DMS 273 treated with DMSO at 0.1 percent for 48 hours (cell line): ENCODE measurements around the gene RPP38.

Experiments used
- DNase-seq: peaks from one replicate; lab custom pipeline; 2025; lab: John Stamatoyannopoulos, UW

Gene RPP38, protein sequence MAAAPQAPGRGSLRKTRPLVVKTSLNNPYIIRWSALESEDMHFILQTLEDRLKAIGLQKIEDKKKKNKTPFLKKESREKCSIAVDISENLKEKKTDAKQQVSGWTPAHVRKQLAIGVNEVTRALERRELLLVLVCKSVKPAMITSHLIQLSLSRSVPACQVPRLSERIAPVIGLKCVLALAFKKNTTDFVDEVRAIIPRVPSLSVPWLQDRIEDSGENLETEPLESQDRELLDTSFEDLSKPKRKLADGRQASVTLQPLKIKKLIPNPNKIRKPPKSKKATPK

DNA sequence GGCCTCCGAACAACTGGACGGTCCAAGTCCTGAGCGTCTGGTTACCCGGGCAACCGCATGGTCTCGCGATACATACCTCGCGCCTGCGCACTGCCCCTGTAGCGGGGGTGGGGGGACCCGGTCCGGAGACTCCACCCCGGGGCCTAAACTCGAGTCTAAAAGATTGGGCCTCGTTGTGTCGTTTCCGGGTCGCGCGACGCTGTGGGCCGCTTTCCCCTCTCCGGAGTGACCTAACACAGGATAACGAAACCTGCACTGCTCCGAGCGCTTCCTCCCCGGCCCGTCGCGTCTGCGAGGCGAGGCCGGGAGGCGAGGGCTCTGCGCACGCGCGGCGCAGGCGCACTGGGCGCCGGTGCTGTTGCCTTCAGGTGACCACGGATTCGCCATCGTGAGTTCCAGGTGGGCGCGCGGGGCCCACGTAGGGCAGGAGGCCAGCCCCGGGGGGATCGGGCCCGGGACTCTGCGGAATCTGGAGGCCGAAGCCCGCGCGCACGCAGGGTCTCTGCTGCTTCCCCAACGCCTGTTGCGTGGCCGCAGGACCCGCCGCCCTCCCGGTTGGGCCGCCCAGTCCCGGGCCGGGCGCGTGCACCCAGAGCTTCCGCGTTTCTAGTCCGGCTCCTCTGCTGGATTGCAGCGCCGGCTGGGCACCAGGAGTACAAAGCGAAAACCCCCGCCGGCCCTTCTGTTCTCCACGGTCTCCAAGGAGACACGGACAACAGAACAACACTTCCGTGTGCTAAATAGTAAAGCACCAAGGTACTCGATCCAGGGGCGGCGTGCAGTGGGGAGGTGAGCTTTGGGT is at the start of gene RPP38:
TSS of gene RPP38 (plus strand) at position 345 of the 802 bp plus-strand sequence. CDS start 5,960 bp downstream, outside the sequence.
- peak; percentile 76 for DNase-seq

DNA sequence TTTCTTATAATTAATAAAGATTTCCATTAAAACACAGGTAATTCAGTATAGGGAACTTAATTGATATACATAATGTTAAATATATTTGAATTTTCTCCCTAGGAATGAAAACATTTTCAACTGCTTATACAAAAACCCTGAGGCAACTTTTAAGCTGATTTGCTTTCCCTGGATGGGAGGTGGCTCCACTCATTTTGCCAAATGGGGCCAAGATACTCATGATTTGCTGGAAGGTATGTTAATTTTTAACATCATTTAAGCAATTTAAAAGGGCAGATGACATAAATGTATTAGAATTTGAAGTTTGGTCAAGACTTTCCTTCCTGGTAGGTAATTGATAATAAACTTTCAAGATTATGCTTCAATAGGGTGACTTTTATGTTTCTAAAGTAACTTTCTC is 47.6 kb upstream of the RPP38 start:
- no peak for DNase-seq

DNA sequence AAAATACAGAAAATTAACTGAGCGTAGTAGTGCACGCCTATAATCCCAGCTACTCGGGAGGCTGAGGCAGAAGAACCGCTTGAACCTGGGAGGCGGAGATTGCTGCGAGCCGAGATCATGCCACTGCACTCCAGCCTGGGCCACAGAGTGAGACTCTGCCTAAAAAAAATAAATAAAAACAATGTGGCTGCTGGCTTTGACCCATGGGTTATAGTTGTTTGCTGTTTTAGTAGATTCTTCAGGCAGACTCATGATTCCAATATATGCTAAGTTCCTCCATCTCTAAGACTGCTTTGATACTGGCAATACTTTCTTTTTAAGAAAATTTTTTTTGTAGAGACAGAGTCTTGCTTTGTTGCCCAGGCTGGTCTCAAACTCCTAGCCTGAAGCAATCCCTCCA is 45.0 kb upstream of the RPP38 start:
- DNase-seq, result no peak

DNA sequence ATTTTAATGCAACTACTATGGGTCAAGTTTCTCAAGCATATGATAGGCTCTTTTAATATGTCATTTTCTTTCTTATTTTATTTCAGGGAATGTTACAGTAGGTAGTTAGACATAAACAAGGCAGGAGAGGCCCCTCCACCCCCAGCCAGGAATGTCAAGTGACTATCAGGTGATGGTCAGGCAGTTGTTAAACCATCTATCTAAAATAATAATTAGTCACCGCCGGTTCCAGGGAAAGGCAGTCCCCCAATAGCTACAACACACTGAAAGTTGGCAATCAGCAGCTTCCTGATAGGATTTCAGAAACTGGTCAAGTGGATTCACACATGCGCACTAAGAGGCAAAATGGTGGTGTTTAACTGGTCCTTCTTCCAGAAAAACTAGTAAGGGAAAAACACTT is 44.1 kb upstream of the RPP38 start:
- DNase-seq, result no peak

DNA sequence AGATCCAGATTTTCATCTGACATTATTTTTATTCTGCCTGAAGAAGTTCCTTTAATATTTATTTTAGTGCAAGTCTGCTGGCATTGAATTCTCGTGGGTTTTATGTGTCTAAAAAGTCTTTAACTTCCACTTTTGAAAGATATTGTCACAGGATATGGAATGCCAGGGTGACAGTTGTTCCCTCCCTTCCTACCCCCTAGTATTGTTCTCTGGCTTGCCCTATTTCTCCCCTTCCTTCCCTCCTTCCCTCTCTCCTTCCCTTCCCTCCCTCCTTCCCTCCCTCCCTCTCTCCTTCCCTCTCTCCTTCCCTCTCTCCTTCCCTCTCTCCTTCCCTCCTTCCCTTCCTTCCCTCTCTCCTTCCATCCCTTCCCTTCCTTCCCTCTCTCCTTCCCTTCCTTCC is 38.5 kb upstream of the RPP38 start:
- no peak for DNase-seq

DNA sequence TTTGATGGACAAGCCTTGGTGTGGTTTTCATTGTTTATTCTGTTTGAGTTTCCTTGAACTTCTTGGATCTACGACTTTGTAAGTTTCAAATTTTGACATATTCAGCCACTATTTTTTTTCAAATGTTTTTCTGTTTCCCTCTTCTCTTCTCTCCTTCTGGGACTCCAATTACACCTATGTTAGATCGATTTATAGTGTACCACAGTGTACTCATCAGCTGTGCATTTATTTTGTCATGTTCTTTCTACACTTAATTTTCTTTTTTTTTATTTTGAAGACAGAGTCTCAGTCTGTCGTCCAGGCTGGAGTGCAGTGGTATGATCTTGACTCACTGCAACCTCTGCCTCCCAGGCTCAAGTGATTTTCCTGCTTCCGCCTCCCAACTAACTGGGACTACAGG is 37.2 kb upstream of the RPP38 start:
- DNase-seq, result no peak

DNA sequence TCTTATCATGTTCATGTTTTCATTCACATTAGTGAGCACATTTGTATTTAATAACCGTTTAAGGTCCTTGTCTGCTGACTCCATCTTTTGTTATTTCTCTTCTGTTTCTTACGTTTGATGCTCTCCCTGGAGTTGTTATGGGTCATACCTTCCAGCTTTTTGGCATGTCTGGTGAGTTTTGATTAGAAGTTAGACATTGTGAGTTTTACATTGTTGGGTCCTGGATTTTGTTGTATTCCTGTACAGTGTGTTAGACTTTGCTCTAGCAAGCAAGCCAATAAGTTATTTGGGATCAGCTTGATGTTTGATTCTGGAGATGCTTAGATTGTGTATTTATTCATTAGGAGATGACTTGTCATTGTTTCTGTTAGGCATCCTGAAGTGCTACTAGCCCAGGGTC is 36.5 kb upstream of the RPP38 start:
- DNase-seq, result no peak

DNA sequence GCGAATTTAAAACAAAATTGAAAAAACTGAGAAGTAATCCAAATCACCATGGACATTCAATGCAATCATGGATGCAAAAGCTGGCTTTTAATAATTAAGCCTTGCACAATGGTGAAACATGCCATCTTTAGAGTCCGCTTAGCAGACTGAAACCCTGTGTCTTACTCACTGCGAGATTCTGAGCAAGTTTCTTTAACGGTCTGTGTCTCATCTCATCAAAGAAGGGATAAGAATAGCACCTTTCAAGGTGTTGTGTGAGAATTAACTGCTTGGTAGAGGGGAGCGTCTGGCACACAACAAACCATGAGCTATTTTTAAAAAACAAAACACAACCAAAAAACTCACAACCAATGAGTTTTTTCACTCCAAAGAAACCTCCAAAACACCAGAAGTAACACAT is 30.0 kb upstream of the RPP38 start:
- DNase-seq, result no peak

DNA sequence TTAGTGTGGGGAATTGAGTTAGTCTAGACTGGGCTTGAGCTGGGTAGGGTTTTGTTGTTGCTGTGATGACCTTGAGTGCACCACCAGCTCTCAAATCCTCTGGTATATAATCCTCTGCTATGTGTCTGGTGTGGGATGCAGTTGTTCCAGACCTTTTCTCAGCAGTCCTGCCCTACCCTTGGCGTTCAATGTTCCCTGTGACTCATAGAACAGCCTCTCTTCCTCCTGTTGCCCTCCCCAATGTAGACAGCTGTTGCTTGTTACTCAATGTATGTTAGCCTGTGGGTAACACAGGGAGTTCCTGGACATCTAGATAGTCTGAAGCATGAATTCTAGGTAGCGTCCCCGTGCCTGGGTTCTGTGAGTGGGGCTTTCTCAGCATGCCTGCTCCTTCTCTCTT is 28.4 kb upstream of the RPP38 start:
- no peak for DNase-seq

DNA sequence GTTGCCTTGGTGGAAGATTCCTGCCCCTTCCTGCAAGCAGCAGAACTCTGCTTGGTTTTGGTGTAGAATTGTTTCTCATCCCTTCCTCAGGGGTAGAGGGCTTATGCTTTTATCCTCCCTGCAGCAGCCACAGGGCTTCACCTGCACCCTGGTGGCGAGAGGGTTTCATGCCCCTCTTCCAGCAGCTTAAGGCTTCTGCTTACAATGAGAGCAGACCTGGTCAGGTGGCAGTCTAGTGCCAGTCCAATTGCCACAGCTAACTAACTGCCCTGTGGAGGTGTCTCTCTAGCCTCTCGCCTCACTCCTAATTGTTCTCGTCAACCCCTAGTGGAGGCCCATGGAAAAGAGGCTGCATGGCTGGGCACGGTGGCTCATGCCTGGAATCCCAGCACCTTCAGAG is 27.9 kb upstream of the RPP38 start:
- DNase-seq, result no peak

DNA sequence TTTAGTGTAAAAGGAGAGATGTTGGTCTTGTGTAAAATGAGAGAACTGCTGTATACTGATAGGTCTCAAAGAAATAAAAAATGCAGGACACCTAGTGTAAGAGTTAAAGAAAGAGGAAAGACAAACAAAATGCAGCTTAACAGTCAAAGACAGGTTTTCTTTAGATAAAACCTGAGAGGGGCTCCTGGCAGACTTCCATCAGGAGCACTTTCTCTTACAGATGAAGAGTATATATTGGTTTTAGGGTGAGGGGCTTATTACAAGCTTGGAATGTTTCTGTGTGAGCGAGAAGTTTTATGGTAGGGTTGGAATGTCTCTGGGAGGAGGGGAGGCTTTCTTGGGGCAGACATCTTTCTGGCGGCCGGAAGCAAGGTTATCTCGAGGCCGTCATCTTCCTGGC is 24.8 kb upstream of the RPP38 start:
- DNase-seq, result no peak

DNA sequence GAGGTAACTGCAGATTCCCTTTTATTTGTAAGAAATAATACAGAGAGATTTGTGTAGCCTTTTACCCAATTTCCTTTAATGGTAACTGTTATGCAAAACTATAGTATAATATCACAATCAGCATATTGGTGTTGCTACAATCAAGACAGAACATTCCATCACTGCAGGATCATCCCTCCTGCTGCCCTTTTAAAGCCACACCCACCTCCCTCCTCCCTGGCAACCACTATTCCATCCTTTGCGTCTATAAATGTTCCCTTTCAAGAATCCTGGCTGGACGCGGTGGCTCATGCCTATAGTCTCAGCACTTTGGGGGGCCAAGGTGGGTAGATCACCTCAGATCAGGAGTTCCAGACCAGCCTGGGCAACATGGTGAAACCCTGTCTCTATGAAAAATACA is 21.7 kb upstream of the RPP38 start:
- DNase-seq, result no peak

DNA sequence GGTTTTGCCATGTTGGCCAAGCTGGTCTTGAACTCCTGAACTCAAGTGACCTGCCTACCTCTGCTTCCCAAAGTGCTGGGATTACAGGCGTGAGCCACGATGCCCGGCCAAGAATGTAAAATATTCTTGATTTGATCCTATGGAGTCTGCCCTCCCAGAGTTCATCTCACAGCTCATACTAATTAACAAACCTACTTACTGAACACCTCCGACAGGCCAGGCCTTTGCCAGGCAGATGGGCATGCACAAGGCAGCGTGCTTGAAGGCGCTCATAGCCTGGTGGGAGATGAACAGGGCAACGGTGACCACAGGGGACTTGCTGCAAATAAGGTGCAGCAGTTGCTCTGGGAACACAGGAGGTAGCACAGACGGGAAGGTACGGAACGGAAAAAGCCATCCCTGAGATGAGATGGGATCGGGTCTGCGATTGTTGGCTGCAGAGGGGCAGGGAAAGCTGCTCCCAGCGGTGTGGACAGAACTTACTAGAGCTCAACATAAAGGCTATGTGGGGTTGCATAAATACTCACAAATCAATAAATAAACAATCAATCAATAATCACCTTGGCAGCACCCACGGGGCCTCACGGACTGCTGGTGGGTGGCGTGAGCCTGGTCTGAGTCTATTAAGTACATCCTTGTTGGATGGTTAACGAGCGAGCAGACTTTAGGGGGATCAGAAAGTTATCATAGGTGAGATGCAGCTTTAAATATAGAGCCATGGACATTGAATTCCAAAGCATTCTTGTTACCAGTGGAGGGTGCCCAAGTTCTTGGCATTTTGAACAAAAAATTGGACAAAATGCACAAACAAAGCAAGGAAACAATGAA is 13.3 kb upstream of the RPP38 start:
- no peak for DNase-seq

DNA sequence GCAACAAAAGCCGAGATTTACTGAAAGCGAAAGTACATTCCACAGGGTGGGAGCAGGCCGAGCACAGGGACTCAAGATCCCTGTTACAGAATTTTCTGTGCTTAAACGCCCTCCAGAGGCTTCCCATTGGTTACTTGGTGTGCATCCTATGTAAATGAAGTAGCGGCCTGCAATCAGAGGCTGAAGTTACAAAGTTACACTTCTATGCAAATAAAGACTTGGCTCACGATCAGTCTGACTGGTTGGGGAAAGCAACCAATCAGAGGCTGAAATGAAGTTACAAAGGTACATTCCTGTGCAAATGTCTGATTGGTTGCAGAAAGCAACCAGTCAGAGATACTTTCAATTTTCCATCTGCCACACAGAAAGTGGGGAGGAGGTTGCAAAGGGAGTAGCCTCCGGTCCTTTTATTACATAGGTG is 12.6 kb upstream of the RPP38 start:
- DNase-seq, result peak; percentile 51

DNA sequence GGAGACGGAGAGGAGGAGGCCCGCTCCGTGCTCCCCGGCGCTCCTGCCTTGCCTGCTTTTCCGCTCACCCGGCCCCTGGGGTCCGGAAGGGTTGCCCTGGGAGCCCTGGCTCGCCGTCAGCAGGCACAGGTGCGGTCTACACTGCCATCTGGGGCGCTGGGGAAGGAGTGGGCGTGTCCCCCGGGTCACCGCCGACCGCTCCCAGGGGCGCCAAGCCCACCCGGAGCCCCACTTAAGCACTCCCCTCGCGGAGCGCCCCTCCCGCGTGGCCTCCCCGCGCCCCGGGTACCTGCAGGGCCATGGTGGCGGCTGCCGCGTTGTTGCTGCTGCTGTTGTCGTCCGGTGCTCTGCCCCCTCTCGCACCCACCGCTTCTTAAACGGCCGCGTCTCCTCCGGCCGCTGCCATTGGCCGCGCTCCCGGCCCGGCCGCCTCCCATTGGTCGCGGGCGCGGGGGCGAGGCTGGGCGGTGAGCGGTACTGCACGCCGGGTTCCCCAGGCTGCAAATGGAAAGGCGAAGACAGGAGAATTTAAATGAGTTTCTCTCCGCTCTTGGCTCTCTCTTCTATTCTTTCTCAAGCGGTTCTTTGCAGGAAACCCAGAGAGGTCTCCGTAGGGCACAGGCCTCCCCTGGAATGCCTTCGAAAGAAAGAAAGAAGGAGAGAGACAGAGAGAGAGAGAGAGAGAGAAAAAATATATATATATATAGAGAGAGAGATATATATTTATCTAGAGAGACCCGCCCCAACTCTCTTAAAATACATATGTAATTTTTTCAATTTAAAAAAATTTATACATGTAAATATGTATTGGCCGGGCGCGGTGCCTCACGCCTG is 8.5 kb upstream of the RPP38 start, which contains the start of gene ACBD7:
TSS of gene ACBD7 (minus strand) at position 349 of the 834 bp plus-strand sequence. CDS start at position 301, 48 bp downstream.
- DNase-seq, result peak; percentile 53

DNA sequence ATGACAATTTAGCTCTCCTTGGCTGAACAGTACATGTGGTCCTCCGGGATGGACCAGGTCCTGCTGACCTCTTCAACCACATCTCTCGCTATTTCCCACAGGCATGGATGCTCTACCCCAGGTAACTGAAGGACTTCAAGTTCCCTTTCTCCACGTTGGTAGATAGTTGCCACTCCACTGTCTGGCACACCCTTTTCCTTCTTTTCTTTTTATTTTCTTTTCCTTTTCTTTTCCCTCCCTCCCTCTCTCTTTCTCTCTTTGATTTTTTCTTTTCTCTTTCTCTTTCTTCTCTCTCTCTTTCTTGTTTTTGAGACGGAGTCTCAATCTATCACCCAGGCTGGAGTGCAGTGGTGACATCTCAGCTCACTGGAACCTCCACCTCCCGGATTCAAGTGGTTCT is 5.7 kb upstream of the RPP38 start:
- DNase-seq, result no peak

DNA sequence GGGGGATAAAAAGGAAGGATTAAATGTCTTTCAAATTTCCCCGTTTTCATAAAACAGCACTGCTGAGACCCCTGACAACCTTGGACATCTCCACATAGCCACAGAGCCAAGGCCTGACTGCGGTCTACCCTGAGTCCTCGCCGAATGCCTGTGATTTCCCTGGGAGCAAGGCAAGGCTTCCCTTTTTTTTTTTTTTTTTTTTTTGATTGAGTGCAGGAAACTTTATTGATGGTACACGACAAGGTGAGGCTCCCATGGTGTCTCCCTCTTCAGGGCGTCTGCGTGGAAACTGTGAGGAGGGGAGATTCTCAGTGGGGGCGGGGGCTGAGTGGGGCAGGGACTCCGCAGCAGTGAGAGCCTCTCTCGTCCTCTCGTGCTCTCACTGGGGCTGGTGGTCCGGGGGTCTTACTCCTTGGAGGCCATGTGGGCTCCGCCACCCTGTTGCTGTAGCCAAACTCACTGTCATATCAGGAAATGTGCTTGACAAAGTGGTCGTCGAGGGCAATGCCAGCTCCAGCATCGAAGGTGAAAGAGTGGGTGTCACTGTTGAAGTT is 4.2 kb upstream of the RPP38 start:
- no peak for DNase-seq

DNA sequence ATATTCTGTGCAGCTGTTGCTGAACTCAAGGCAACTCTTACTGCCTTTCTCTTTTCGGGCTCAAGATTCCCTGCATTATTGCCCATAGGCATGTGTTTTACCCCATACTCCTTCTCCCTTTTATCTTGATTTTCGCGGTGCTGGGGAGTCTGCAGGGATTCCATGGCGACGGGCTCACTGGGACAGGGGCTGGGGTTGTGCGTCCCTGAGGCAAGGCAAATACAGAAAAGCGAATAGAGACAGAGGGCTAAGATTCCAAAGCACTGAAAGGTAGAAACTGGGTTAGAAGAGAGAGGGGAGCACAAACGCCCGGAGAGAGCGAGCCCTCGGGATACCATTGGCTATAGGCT is 519 bp upstream of the RPP38 start:
- DNase-seq, result no peak

DNA sequence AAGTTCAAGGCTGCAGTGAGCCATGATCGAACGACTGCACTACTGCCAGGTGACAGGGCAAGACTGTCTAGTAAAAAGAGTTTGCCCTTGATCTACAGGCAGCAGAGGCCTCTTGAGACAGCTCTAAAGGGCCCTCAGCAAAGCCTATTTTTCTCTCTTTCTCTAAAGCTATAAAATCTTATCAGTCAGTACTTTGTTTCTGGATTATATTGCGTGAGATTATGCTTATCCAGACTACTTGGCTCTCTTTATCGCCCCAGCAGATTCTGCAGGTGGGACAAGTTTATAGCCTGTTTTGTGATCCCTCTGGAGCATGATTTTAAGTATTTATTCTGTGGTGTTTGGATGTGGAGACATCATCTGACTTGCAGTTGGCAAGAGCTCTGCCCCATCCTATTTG is 2.7 kb downstream of the RPP38 start:
- no peak for DNase-seq

DNA sequence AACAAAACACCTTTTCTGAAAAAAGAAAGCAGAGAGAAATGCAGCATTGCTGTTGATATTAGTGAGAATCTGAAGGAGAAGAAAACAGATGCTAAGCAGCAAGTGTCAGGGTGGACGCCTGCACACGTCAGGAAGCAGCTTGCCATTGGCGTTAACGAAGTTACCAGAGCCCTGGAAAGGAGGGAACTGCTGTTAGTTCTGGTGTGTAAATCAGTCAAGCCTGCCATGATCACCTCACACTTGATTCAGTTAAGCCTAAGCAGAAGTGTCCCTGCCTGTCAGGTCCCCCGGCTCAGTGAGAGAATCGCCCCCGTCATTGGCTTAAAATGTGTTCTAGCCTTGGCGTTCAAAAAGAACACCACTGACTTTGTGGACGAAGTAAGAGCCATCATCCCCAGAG is 6.4 kb downstream of the RPP38 start:
- DNase-seq, result no peak

DNA sequence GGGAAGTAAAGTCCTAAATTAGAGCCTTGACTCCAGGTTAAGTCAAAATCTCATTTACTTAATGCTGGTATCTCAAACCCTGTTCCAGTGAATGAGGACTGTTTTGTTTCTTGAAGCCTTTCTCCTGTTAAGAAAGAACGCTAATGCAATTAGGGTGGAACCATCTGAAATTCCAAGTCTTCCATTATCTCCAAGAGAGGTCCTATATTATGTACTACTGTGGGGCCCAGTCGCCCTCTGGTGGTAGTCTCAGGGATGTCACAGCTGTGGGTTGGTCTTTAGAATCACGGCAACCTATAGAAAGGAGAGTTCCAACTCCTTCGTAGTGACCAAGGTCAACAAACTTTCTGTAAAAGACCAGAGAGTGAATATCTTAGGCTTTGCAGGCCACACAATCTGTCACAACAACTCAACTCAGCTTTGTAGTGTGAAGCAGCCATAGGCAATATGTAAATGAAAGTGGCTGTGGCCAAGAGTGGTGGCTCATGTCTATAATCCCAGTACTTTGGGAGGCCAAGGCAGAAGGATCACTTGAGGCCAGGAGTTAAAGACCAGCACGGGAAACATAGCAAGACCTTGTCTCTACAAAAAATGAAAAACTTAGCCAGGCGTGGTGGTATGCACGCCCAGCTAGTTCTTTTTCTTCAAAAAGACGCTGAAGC is 9.3 kb downstream of the RPP38 start:
- DNase-seq, result peak; percentile 6
